Neuron (in vitro differentiated cells): ENCODE results near the gene SLC1A7.

Experiments
- H2AFZ ChIP-seq: one replicate; pipeline ENCODE4 v1.6.1; 2013; ENCODE audit warnings: low read depth, mild to moderate bottlenecking, inconsistent platforms, low read length, moderate library complexity
- H3K27me3 ChIP-seq: one replicate; pipeline ENCODE4 v1.6.1; 2013; ENCODE audit warnings: low read length; ENCODE audit not compliant: insufficient read depth
- H3K36me3 ChIP-seq: one replicate; pipeline ENCODE4 v1.6.1; 2013; ENCODE audit warnings: low read length; ENCODE audit not compliant: insufficient read depth
- H3K4me1 ChIP-seq: one replicate; pipeline ENCODE4 v1.6.1; 2013; ENCODE audit warnings: low read length; ENCODE audit not compliant: insufficient read depth
- H3K4me3 ChIP-seq: 2 replicates; pipeline ENCODE4 v1.5.1; 2013; ENCODE audit warnings: mild to moderate bottlenecking, low read length, moderate library complexity
- H3K9me3 ChIP-seq: one replicate; pipeline ENCODE4 v1.6.1; 2013; ENCODE audit warnings: low read length

The SLC1A7 gene

GRCh38 chr1:53153752-53154151, 11.3 kb upstream of the SLC1A7 start:
- H3K36me3 ChIP-seq: no peaks in the 10 kb centered on the region
- H3K4me3 ChIP-seq: no peak overlapping the region
- H3K4me1 ChIP-seq: no peaks in the 10 kb centered on the region
- no peak overlapping the region for H2AFZ ChIP-seq
- H3K9me3 ChIP-seq: no peaks in the 10 kb centered on the region
- peaks cover 12% of the 10 kb centered on the region for H3K27me3 ChIP-seq

GRCh38 chr1:53148123-53148522, 5.7 kb upstream of the SLC1A7 start:
- Histone ChIP-seq H3K4me3 (no peak overlapping the region), H3K36me3 (no peaks in the 10 kb centered on the region), H3K9me3 (no peaks in the 10 kb centered on the region), H3K27me3 (peaks cover 5% of the 10 kb centered on the region), H3K4me1 (no peaks in the 10 kb centered on the region), H2AFZ (no peak overlapping the region)

GRCh38 chr1:53147174-53147573, 4.7 kb upstream of the SLC1A7 start:
- Histone ChIP-seq H3K4me3 (no peak overlapping the region), H3K4me1 (no peaks in the 10 kb centered on the region), H3K27me3 (peaks cover 6% of the 10 kb centered on the region), H2AFZ (no peak overlapping the region), H3K36me3 (no peaks in the 10 kb centered on the region), H3K9me3 (no peaks in the 10 kb centered on the region)

- Histone ChIP-seq H2AFZ (no peak overlapping the region), H3K9me3 (no peaks in the 10 kb centered on the region), H3K27me3 (peaks cover 16% of the 10 kb centered on the region), H3K4me1 (no peaks in the 10 kb centered on the region), H3K36me3 (no peaks in the 10 kb centered on the region), H3K4me3 (no peak overlapping the region)
Measured at GRCh38 chr1:53145942-53146708, 3.7 kb upstream of the SLC1A7 start.

GRCh38 chr1:53145619-53145941, 3.1 kb upstream of the SLC1A7 start:
- Histone ChIP-seq H3K4me3 (no peak overlapping the region), H3K9me3 (no peaks in the 10 kb centered on the region), H3K27me3 (peaks cover 17% of the 10 kb centered on the region), H2AFZ (no peak overlapping the region), H3K36me3 (no peaks in the 10 kb centered on the region), H3K4me1 (no peaks in the 10 kb centered on the region)

GRCh38 chr1:53145051-53145600, 2.7 kb upstream of the SLC1A7 start:
- H2AFZ ChIP-seq: no peak overlapping the region
- H3K27me3 ChIP-seq: peaks cover 17% of the 10 kb centered on the region
- H3K9me3 ChIP-seq: no peaks in the 10 kb centered on the region
- no peaks in the 10 kb centered on the region for H3K36me3 ChIP-seq
- no peaks in the 10 kb centered on the region for H3K4me1 ChIP-seq
- H3K4me3 ChIP-seq: no peak overlapping the region

- H3K9me3 ChIP-seq: no peaks in the 10 kb centered on the region
- H2AFZ ChIP-seq: no peak overlapping the region
- H3K4me3 ChIP-seq: no peak overlapping the region
- peaks cover 16% of the 10 kb centered on the region for H3K27me3 ChIP-seq
- no peaks in the 10 kb centered on the region for H3K36me3 ChIP-seq
- no peaks in the 10 kb centered on the region for H3K4me1 ChIP-seq
Measured at GRCh38 chr1:53144201-53144600, 1.8 kb upstream of the SLC1A7 start.

- H3K36me3 ChIP-seq: no peaks in the 10 kb centered on the region
- H3K4me1 ChIP-seq: no peaks in the 10 kb centered on the region
- no peak overlapping the region for H3K4me3 ChIP-seq
- H3K9me3 ChIP-seq: no peaks in the 10 kb centered on the region
- H2AFZ ChIP-seq: no peak overlapping the region
- peaks cover 16% of the 10 kb centered on the region for H3K27me3 ChIP-seq
Measured at GRCh38 chr1:53143527-53143926, 1.1 kb upstream of the SLC1A7 start.

GRCh38 chr1:53141487-53142055, 867 bp downstream of the SLC1A7 start:
- no peak overlapping the region for H2AFZ ChIP-seq
- H3K36me3 ChIP-seq: no peaks in the 10 kb centered on the region
- H3K4me1 ChIP-seq: no peaks in the 10 kb centered on the region
- no peak overlapping the region for H3K4me3 ChIP-seq
- peaks cover 16% of the 10 kb centered on the region for H3K27me3 ChIP-seq
- peaks cover 6% of the 10 kb centered on the region for H3K9me3 ChIP-seq

GRCh38 chr1:53140451-53140850, 2.0 kb downstream of the SLC1A7 start:
- no peaks in the 10 kb centered on the region for H3K4me1 ChIP-seq
- no peaks in the 10 kb centered on the region for H3K36me3 ChIP-seq
- H3K27me3 ChIP-seq: peaks cover 16% of the 10 kb centered on the region
- H2AFZ ChIP-seq: no peak overlapping the region
- peaks cover 6% of the 10 kb centered on the region for H3K9me3 ChIP-seq
- no peak overlapping the region for H3K4me3 ChIP-seq

GRCh38 chr1:53139951-53140361, 2.5 kb downstream of the SLC1A7 start:
- H3K27me3 ChIP-seq: peaks cover 16% of the 10 kb centered on the region
- peaks cover 6% of the 10 kb centered on the region for H3K9me3 ChIP-seq
- no peaks in the 10 kb centered on the region for H3K36me3 ChIP-seq
- H2AFZ ChIP-seq: no peak overlapping the region
- H3K4me1 ChIP-seq: no peaks in the 10 kb centered on the region
- H3K4me3 ChIP-seq: no peak overlapping the region

- Histone ChIP-seq H3K27me3 (peaks cover 16% of the 10 kb centered on the region), H2AFZ (no peak overlapping the region), H3K36me3 (no peaks in the 10 kb centered on the region), H3K9me3 (peaks cover 6% of the 10 kb centered on the region), H3K4me1 (no peaks in the 10 kb centered on the region), H3K4me3 (no peak overlapping the region)
Measured at GRCh38 chr1:53138991-53139884, 3.2 kb downstream of the SLC1A7 start.

- Histone ChIP-seq H3K36me3 (no peaks in the 10 kb centered on the region), H2AFZ (no peak overlapping the region), H3K4me1 (no peaks in the 10 kb centered on the region), H3K9me3 (peaks cover 6% of the 10 kb centered on the region), H3K4me3 (no peak overlapping the region), H3K27me3 (peaks cover 16% of the 10 kb centered on the region)
Measured at GRCh38 chr1:53137729-53138128, 4.7 kb downstream of the SLC1A7 start.
